Anterior cingulate cortex (tissue), 58 donors: ENCODE measurements around the gene ACY1.
A peak's percentile ranks its signal among the peaks of the same experiment; 100 is the strongest.
"Not testable (repeated sequence)": the region's sequence is repeated elsewhere in the genome, so short reads cannot be mapped to it uniquely, and the experiment has no call there.

ENCODE experiments used
- DNase-seq, 58 donors: peaks; one replicate each; lab custom pipeline; 2025; lab: John Stamatoyannopoulos, UW

ACY1 gene

GRCh38 chr3:52021489-52022268, 38.3 kb downstream of the ACY1 start:
- DNase-seq = peak in 8 of 58 donors; percentile 20 to 70 (median 24)

- DNase-seq = peak in 15 of 58 donors; percentile 21 to 77 (median 41)
Measured at GRCh38 chr3:52022323-52023100, 39.2 kb downstream of the ACY1 start.

- no peak for DNase-seq
Measured at GRCh38 chr3:52023101-52023770, 39.9 kb downstream of the ACY1 start.

GRCh38 chr3:52023860-52024764, 40.8 kb downstream of the ACY1 start:
- DNase-seq = no peak

GRCh38 chr3:52024765-52025452, 41.6 kb downstream of the ACY1 start:
- DNase-seq = no peak

- DNase-seq = no peak
Measured at GRCh38 chr3:52025453-52025852, 42.1 kb downstream of the ACY1 start.

- DNase-seq = no peak
Measured at GRCh38 chr3:52026041-52026440, 42.7 kb downstream of the ACY1 start.

- peak in 47 of 58 donors; percentile 29 to 88 (median 63) for DNase-seq
Measured at GRCh38 chr3:52028572-52028971, 45.2 kb downstream of the ACY1 start.

GRCh38 chr3:52029053-52029452, 45.7 kb downstream of the ACY1 start:
- peak in 1 of 58 donors; percentile 54 for DNase-seq

- DNase-seq = no peak
Measured at GRCh38 chr3:52029535-52029934, 46.2 kb downstream of the ACY1 start.

- no peak for DNase-seq
Measured at GRCh38 chr3:52030714-52031310, 47.5 kb downstream of the ACY1 start.

GRCh38 chr3:52031896-52032295, 48.6 kb downstream of the ACY1 start:
- DNase-seq = no peak

- DNase-seq = peak in 20 of 58 donors; percentile 29 to 67 (median 50)
Measured at GRCh38 chr3:52032702-52033408, 49.5 kb downstream of the ACY1 start.

- not testable (repeated sequence) for DNase-seq
Measured at GRCh38 chr3:52033748-52034147, 50.4 kb downstream of the ACY1 start.

- DNase-seq = no peak
Measured at GRCh38 chr3:52034212-52034611, 50.9 kb downstream of the ACY1 start.

GRCh38 chr3:52034651-52035050, 51.3 kb downstream of the ACY1 start:
- DNase-seq = no peak

GRCh38 chr3:52036222-52036694, 52.9 kb downstream of the ACY1 start:
- no peak for DNase-seq

GRCh38 chr3:52036829-52037228, 53.5 kb downstream of the ACY1 start:
- DNase-seq = no peak
